K562 (cell line): ENCODE measurements around the gene CTXN1. TPM values are rescaled to one million over a fixed set of nuclear protein-coding genes. Genes with fewer than 3 reads are reported as not detected.

Experiments used
- CBX1 ChIP-seq: sonication (generic); IDR thresholded peaks from 2 replicates; pipeline ENCODE4 v1.6.1; 2016; ENCODE audit warnings: antibody characterized with exemption, low read depth, mild to moderate bottlenecking
- CBX3 ChIP-seq, 2 experiments: IDR thresholded peaks; 1 replicate in 1 of 2; 2 replicates in 1 of 2; pipeline ENCODE4 v1.6.1; 2012; ENCODE audit warnings: inconsistent platforms in 2 of 2, low read length in 2 of 2, borderline replicate concordance in 1 of 2, control low read depth in 1 of 2
- EGR1 ChIP-seq: fragments of 450-650 bp; conservative IDR thresholded peaks from 2 replicates; pipeline ENCODE4 v1.6.1; 2017; ENCODE audit warnings: mild to moderate bottlenecking
- HDAC1 ChIP-seq, 2 experiments: fragments of 450-650 bp; IDR thresholded peaks; 2 replicates each; pipeline ENCODE4 v1.6.1; 2016 to 2017; ENCODE audit warnings: inconsistent platforms in 1 of 2, mild to moderate bottlenecking in 1 of 2, moderate library complexity in 1 of 2
- KLF1 ChIP-seq: fragments of 450-650 bp; IDR thresholded peaks from 2 replicates; pipeline ENCODE4 v1.6.1; 2016; ENCODE audit warnings: missing genetic modification characterization, missing compliant biosample characterization
- KLF13 ChIP-seq: fragments of 450-650 bp; IDR thresholded peaks from 2 replicates; pipeline ENCODE4 v1.6.1; 2016; ENCODE audit warnings: missing genetic modification characterization, low read depth, mild to moderate bottlenecking, missing compliant biosample characterization, moderate library complexity, borderline replicate concordance
- RBFOX2 ChIP-seq: fragments of 200-400 bp; formaldehyde crosslinking; IDR thresholded peaks from 2 replicates; pipeline ENCODE4 v1.6.1; 2017; ENCODE audit warnings: low read depth, mild to moderate bottlenecking, low read length, moderate library complexity
- RNF2 ChIP-seq: sonication (generic); IDR thresholded peaks from 2 replicates; pipeline ENCODE4 v1.6.1; 2016
- SMARCE1 ChIP-seq: fragments of 450-650 bp; IDR thresholded peaks from 2 replicates; pipeline ENCODE4 v1.7.1; 2016; ENCODE audit warnings: mild to moderate bottlenecking
- SRSF3 ChIP-seq: fragments of 200-400 bp; formaldehyde crosslinking; IDR thresholded peaks from 2 replicates; pipeline ENCODE4 v1.6.1; 2016; ENCODE audit warnings: mild to moderate bottlenecking, low read length, moderate library complexity; ENCODE audit not compliant: insufficient read depth
- TGIF2 ChIP-seq: sonication (generic); formaldehyde crosslinking; IDR thresholded peaks from 2 replicates; pipeline ENCODE4 v1.8.1; 2022; ENCODE audit warnings: mild to moderate bottlenecking, missing genetic modification reagents, moderate library complexity
- ZNF212 ChIP-seq: fragments of 450-650 bp; formaldehyde crosslinking; IDR thresholded peaks from 2 replicates; pipeline ENCODE4 v1.4.0; 2020; ENCODE audit warnings: mild to moderate bottlenecking
- polyA plus RNA-seq, 8 experiments: library from polyadenylated mRNA; depleted of rRNA in 4 of 8; stranded (reverse) in 5 of 8; unstranded in 3 of 8; fragments of >200 nt; fragmentation: Nextera tagmentation in 2 of 8; fragmentation: Illumina TruSeq in 1 of 8; extraction: Ambion mirVana in 2 of 8; extraction: Trizol in 1 of 8; gene quantifications; 2 replicates each; pipeline versions ENCODE4 v1.2.1 to v1.2.3, GENCODE V29; 2011 to 2014; ENCODE audit warnings: inconsistent platforms in 1 of 8, missing spikeins in 1 of 8
- total RNA-seq, 7 experiments: library from RNA; depleted of rRNA in 6 of 7; stranded (reverse); fragments of >200 nt in 6 of 7; fragmentation: Illumina TruSeq in 2 of 7; extraction: Trizol in 2 of 7; gene quantifications; 2 replicates each; pipeline versions ENCODE4 v1.2.1 to v1.2.3, GENCODE V29; 2011 to 2021; ENCODE audit warnings: low replicate concordance in 1 of 7
- TF ChIP-seq, protein P1 (sequence below): fragments of 450-650 bp; IDR thresholded peaks from 2 replicates; pipeline ENCODE4 v1.6.1; 2016; ENCODE audit warnings: low read depth
- TF ChIP-seq, protein P2 (sequence below): sonication (generic); formaldehyde crosslinking; IDR thresholded peaks from 2 replicates; pipeline ENCODE4 v1.8.0; 2023; ENCODE audit warnings: missing genetic modification reagents, mild to moderate bottlenecking, borderline replicate concordance

CTXN1 gene
- total and polyA plus RNA-seq, 9 of the 15 experiments (the other 6 are each of a cell fraction or from before 2014, with no cell fraction given) = 0.15 to 37.4 (median 1.8) TPM; not detected in 2

DNA sequence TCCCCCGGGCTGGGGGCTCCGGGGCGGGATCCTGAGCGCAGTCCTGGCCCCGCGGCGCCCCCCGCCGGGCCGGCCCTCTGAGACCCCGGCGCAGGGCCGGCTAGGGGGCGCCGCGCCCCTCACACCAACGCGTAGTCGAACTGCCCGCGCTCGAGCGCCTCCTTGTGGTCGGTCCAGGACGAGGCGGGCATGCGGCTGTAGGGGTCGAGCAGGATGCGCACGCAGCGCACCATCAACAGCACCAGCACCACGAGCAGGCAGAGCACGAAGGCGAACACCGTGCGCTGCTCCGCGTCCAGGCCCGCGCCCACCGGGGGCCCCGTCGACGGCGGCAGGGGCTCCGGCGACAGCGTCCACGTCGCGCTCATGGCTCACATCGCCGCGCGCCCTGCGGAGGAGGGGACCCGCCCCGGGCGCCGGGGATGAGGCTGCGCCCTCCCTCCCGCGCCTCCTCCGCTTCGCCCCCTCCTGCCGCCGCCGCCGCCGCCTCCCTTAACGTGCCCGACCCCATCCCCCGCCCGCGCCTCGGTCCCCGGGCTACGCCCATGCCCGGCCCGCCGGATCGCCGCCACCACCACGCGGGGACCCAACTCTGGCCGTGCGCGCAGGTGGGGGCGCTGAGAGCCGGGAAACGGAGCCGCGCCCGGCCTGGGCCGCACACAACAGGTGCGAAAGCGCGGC is 624 bp downstream of the CTXN1 start (continued):
- TF ChIP-seq RBFOX2 = peak; percentile 65
- no peak for TF ChIP-seq ZNF212 (CRISPR knock-in tag)
- TF ChIP-seq, protein P1, sequence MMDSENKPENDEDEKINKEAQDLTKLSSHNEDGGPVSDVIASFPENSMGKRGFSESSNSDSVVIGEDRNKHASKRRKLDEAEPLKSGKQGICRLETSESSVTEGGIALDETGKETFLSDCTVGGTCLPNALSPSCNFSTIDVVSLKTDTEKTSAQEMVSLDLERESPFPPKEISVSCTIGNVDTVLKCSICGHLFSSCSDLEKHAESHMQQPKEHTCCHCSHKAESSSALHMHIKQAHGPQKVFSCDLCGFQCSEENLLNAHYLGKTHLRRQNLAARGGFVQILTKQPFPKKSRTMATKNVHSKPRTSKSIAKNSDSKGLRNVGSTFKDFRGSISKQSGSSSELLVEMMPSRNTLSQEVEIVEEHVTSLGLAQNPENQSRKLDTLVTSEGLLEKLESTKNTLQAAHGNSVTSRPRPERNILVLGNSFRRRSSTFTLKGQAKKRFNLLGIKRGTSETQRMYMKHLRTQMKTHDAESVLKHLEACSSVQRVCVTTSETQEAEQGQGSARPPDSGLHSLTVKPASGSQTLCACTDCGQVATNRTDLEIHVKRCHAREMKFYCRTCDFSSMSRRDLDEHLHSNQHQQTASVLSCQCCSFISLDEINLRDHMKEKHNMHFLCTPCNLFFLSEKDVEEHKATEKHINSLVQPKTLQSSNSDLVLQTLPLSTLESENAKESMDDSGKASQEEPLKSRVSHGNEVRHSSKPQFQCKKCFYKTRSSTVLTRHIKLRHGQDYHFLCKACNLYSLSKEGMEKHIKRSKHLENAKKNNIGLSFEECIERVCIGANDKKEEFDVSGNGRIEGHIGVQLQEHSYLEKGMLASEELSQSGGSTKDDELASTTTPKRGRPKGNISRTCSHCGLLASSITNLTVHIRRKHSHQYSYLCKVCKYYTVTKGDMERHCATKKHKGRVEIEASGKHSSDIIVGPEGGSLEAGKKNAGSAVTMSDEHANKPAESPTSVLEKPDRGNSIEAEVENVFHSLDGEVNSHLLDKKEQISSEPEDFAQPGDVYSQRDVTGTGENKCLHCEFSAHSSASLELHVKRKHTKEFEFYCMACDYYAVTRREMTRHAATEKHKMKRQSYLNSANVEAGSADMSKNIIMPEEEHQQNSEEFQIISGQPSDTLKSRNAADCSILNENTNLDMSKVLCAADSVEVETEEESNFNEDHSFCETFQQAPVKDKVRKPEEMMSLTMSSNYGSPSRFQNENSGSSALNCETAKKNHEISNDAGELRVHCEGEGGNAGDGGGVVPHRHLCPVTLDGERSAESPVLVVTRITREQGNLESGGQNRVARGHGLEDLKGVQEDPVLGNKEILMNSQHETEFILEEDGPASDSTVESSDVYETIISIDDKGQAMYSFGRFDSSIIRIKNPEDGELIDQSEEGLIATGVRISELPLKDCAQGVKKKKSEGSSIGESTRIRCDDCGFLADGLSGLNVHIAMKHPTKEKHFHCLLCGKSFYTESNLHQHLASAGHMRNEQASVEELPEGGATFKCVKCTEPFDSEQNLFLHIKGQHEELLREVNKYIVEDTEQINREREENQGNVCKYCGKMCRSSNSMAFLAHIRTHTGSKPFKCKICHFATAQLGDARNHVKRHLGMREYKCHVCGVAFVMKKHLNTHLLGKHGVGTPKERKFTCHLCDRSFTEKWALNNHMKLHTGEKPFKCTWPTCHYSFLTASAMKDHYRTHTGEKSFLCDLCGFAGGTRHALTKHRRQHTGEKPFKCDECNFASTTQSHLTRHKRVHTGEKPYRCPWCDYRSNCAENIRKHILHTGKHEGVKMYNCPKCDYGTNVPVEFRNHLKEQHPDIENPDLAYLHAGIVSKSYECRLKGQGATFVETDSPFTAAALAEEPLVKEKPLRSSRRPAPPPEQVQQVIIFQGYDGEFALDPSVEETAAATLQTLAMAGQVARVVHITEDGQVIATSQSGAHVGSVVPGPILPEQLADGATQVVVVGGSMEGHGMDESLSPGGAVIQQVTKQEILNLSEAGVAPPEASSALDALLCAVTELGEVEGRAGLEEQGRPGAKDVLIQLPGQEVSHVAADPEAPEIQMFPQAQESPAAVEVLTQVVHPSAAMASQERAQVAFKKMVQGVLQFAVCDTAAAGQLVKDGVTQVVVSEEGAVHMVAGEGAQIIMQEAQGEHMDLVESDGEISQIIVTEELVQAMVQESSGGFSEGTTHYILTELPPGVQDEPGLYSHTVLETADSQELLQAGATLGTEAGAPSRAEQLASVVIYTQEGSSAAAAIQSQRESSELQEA = no peak
- TF ChIP-seq, protein P2, sequence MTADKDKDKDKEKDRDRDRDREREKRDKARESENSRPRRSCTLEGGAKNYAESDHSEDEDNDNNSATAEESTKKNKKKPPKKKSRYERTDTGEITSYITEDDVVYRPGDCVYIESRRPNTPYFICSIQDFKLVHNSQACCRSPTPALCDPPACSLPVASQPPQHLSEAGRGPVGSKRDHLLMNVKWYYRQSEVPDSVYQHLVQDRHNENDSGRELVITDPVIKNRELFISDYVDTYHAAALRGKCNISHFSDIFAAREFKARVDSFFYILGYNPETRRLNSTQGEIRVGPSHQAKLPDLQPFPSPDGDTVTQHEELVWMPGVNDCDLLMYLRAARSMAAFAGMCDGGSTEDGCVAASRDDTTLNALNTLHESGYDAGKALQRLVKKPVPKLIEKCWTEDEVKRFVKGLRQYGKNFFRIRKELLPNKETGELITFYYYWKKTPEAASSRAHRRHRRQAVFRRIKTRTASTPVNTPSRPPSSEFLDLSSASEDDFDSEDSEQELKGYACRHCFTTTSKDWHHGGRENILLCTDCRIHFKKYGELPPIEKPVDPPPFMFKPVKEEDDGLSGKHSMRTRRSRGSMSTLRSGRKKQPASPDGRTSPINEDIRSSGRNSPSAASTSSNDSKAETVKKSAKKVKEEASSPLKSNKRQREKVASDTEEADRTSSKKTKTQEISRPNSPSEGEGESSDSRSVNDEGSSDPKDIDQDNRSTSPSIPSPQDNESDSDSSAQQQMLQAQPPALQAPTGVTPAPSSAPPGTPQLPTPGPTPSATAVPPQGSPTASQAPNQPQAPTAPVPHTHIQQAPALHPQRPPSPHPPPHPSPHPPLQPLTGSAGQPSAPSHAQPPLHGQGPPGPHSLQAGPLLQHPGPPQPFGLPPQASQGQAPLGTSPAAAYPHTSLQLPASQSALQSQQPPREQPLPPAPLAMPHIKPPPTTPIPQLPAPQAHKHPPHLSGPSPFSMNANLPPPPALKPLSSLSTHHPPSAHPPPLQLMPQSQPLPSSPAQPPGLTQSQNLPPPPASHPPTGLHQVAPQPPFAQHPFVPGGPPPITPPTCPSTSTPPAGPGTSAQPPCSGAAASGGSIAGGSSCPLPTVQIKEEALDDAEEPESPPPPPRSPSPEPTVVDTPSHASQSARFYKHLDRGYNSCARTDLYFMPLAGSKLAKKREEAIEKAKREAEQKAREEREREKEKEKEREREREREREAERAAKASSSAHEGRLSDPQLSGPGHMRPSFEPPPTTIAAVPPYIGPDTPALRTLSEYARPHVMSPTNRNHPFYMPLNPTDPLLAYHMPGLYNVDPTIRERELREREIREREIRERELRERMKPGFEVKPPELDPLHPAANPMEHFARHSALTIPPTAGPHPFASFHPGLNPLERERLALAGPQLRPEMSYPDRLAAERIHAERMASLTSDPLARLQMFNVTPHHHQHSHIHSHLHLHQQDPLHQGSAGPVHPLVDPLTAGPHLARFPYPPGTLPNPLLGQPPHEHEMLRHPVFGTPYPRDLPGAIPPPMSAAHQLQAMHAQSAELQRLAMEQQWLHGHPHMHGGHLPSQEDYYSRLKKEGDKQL (CRISPR knock-in tag) = 0 out of 2 replicates have a peak, but pooled peaks have one; percentile 64
- 0 out of 2 replicates have a peak, but pooled peaks have one; percentile 51 for TF ChIP-seq KLF1 (tag)
- no peak for TF ChIP-seq CBX1
- 0 out of 2 replicates have a peak, but pooled peaks have one; percentile 16 for TF ChIP-seq TGIF2 (CRISPR knock-in tag)
- TF ChIP-seq SRSF3 = no peak
- TF ChIP-seq RNF2 = peak; percentile 56; the same call in 1 of the 2 replicates
- peak in 1 of 2 experiments; percentile 87; a peak in 1 of 3 replicates for TF ChIP-seq CBX3 (IDR thresholded peaks at IDR 0.05; ENCODE audit: borderline replicate concordance in 1 of 2, low read length in 2 of 2)
- no peak; the same call in 1 of the 2 replicates for TF ChIP-seq EGR1
- TF ChIP-seq HDAC1 (IDR thresholded peaks at IDR 0.05) = peak in 1 of 2 experiments; percentile 29; a peak in 1 of 4 replicates
- TF ChIP-seq SMARCE1 = no peak
- 0 out of 2 replicates have a peak, but pooled peaks have one; percentile 25 for TF ChIP-seq KLF13
